Measurements from ENCODE around the gene CDKAL1. TPM values are rescaled to one million over a fixed set of nuclear protein-coding genes. Genes with fewer than 3 reads are reported as not detected.

CDKAL1 gene
- total and polyA plus RNA-seq, 9 of the 15 experiments (the other 6 are each of a cell fraction or from before 2014, with no cell fraction given) = 11.2 to 36.3 (median 20.1) TPM

- TF ChIP-seq PRDM10 (IDR thresholded peaks at IDR 0.05; ENCODE audit: partially characterized antibody) (no peak), BCLAF1 (IDR thresholded peaks at IDR 0.05; ENCODE audit: borderline replicate concordance in 1 of 2, control insufficient read depth in 1 of 2, low read depth in 2 of 2, low read length in 1 of 2) (no peak), KDM4B (IDR thresholded peaks at IDR 0.05; ENCODE audit: borderline replicate concordance in 2 of 2, low read depth in 1 of 2) (no peak), MEIS2 (IDR thresholded peaks at IDR 0.05; ENCODE audit: partially characterized antibody) (no peak), ZNF253 (CRISPR knock-in tag; conservative IDR thresholded peaks at IDR 0.05) (no peak), POU5F1 (IDR thresholded peaks at IDR 0.05; ENCODE audit: borderline replicate concordance, low read depth, low read length, partially characterized antibody) (no peak), CREB3L1 (IDR thresholded peaks at IDR 0.05; ENCODE audit: borderline replicate concordance, low read depth) (no peak), ETV5 (CRISPR knock-in tag; IDR thresholded peaks at IDR 0.05; ENCODE audit: low read depth) (no peak), CBX8 (IDR thresholded peaks at IDR 0.05; ENCODE audit: borderline replicate concordance, extremely low read depth, low read depth, low read length, poor library complexity, severe bottlenecking) (no peak), ZNF197 (CRISPR knock-in tag; IDR thresholded peaks at IDR 0.05; ENCODE audit: low read depth) (no peak), DIDO1 (tag; IDR thresholded peaks at IDR 0.05; ENCODE audit: low read depth) (no peak), ZNF785 (CRISPR knock-in tag; IDR thresholded peaks at IDR 0.05) (no peak), E2F1 (CRISPR knock-in tag; IDR thresholded peaks at IDR 0.05) (no peak), SIN3A (IDR thresholded peaks at IDR 0.05; ENCODE audit: borderline replicate concordance in 2 of 2, control insufficient read depth in 1 of 2, low read depth in 2 of 2, low read length in 2 of 2) (no peak), ZNF695 (CRISPR knock-in tag; IDR thresholded peaks at IDR 0.05) (no peak)
Measured at GRCh38 chr6:20539387-20539786, 5.1 kb downstream of the CDKAL1 start (continued).

All from K562 (cell line).